CD1c-positive myeloid dendritic cell (primary cell): ENCODE results near the gene CLSTN1.
A peak's percentile ranks its signal among the peaks of the same experiment; 100 is the strongest.

Experiments
- DNase-seq: peaks from one replicate; pipeline ENCODE4 v3.0.0-alpha.2; 2016; ENCODE audit errors: extremely low spot score

The CLSTN1 gene

GRCh38 chr1:9850442-9851162 lies 26.8 kb upstream of the CLSTN1 start:
- DNase-seq, result no peak

DNA sequence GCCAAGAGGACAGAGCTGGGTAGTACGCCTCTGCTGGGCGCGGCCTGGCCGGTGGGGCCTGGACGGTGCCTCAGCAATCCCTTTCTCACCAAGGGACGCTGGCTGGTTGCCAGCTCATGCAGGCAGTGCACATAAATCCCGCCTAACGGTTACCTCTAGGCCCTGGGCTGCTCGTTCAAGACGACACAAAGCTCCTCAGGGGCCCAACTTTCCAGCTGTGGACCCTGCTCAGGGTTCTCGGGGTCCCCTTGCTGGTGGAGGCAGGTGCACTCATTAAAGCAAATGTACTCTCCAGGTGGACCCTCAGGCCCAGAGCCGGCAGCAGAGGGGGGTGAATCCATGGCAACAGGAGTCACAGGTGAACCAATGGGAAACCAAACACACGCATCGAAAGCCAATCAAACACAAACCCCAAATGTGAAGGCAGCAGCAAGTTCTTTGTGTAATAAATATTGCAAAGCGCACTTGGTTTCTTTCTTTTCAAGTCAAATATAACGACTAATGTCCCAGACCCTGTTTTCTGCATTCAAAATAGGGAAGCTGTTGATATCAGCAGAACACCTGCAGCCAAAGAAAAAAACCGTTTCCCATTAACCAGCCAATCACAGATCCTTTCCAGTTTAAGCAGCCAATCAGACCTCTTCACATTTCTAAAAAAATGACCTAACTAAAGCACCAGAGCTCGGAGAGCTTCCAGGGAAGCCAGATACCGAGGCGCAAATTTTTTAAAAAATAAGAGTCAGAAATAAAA lies 26.1 kb upstream of the CLSTN1 start:
- peak; percentile 24 for DNase-seq

DNA sequence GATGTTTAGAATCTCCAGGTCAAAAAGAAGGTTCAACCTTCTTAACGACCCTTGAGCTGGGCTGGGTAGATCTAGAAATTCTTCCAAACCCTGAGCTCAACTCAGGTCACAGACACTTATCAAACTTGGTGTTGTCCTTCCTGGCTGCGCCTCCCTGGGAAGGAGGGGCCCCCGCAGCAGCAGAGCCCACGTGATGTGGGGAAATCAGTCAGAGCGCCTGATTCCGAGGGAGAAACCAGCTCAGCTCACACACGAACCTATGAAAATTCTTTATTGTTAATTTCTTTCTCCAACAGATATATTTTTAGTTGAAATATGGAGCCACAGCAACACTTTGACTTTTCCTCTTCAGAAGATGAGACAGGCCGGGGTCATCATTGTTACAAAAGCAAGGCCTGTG lies 24.3 kb upstream of the CLSTN1 start:
- no peak for DNase-seq

- DNase-seq, result no peak
Measured at GRCh38 chr1:9847269-9847668, 23.5 kb upstream of the CLSTN1 start.

GRCh38 chr1:9846611-9847171 lies 22.9 kb upstream of the CLSTN1 start:
- DNase-seq, result no peak

- DNase-seq, result peak; percentile 18
Measured at GRCh38 chr1:9845914-9846313, 22.1 kb upstream of the CLSTN1 start.

GRCh38 chr1:9844756-9845155 lies 21.0 kb upstream of the CLSTN1 start:
- DNase-seq, result no peak

DNA sequence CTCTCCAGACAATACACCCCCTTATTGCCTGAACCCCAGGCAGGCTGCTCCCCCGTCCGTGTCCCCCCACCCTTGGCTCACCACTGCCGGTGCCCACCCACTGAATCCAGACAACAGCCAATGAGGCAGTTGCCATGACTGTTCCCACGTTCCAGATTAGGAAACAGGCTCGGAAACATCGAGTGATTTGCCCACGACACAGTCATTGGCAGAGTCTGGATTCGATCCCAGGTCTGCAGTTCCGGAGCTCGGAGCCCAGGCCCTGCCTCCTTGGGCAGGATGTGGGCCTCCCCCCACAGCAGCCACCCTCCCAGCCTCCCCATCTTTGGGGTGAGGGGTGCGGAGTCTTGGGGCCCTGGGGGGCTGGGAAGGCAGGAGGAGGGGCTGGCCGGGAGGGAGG lies 20.3 kb upstream of the CLSTN1 start:
- DNase-seq, result no peak

DNA sequence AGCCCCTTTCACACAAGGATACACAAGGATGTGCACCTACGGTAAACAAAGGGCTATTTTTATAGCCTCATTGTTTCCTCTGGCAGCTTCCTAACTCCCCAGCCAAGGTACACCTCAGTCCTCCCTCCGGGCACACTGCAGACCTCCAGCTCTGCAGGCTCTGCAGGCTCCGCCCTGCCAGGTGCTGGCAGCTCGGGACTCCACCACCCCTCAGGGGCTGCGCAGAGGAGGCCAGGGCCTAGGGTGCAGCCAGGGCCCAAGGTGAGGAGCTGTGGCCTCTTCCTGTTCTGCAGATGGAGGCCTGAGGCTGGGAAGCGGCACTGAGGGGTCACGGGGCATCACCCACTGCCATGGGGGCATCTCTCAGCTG lies 19.8 kb upstream of the CLSTN1 start:
- DNase-seq, result no peak

GRCh38 chr1:9842781-9843575 lies 19.2 kb upstream of the CLSTN1 start:
- no peak for DNase-seq

DNA sequence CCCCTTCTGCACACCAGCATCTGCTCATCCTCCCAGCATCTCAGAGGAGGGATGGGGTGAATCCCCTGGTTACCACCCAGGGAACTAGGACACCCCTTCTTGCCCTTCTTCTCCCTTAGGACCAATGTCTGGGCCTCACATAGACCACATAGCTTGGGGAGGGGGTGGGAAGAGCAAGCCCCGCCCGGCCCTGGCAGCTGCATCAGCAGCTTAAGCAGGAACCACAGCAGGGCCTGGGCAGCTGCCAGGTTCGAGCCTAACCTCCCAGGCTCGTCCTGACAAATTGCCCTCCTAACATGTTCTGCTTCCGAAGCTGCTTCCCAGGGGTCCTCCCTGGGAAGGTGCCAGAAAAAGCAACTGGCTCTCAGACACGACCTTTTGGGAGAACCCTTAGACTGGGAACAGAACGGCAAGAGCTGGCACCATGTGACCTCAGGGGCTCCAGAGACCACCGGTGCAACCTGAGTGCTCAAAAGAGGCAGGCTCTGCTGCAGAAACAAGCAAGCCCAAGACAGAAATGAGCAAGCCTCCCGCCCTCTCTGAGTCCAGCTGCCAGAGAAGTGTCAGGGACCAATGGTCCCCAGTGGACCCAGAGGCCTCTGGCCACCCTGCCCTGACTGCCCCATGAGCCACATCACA lies 18.4 kb upstream of the CLSTN1 start:
- DNase-seq, result no peak

DNA sequence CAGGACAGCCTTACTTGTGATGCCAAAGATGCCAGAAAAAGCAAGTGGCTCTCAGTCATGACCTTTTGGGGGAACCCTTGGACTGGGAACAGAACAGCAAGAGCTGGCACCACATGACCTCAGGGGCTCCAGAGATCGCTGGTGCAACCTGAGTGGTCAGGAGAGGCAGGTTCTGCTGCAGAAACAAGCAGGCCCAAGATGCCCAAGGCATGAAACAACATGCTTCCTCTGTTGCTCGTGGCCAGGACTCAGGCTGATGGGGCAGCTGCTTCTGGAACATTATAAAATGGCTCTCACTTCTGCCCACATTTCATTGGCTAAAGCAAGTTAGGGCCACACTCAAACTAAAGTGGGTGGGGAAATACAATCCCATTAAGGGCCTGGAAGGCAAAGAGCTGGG lies 17.7 kb upstream of the CLSTN1 start:
- DNase-seq, result no peak

- DNase-seq, result no peak
Measured at GRCh38 chr1:9840176-9840575, 16.4 kb upstream of the CLSTN1 start.

- DNase-seq, result no peak
Measured at GRCh38 chr1:9838946-9839345, 15.2 kb upstream of the CLSTN1 start.

DNA sequence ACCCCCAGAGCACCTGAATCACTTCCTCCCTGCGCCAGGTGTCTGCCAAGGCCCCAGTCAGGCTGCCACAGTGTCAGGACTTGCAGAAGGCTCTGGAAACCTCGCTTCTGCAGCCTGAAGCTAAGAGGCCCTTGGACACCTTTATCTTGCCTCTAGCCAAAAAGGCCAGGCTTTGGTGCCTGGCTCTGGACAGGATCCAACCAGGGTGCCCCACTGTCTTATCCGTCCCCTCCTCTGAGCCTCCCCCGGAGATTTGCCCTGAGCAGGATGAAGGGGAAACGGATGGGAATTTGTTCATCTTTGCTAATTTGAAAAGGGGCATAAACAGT lies 12.8 kb upstream of the CLSTN1 start:
- no peak for DNase-seq

DNA sequence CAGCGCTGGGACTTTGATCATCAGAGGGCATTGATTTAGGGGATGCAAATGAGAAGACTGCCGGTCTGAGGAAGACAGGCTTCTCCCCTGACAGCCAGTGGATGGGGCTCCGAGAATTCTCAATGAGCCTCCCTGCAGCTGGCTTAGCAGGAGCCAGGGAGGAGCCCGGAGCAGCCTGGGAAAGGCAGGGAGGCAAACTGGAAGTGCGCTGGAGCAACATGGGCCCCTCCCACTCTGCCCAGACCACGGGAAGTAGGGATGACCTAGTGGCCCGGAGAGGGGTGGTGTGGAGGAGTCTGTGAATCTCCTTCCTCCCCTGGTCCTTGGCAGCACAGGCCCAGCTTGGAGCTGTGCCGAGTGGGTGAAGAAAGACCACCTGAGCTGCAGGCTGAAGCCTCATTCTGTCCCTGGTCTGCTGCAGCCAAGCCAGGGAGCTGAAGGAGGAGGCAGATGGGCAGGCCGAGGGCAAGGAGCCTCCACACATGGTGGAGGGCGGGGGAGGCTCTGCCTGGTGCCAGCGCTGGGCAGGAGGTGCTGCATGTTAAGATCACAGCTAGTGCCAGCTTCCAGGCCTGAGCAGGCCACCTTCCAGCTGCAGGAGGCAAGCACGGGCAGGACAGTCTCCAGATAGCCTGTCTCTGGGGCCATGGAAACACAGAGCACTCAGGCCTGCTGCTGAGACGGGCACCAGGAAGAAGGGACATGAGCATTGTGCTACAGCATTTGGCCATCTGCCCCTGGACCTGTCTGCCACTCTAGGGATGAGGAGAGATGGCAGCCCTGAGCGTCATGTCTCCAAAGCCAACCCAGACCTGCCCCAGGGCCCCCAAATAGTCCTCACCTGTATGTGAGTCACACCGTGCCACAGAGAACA lies 12.2 kb upstream of the CLSTN1 start:
- DNase-seq, result no peak

GRCh38 chr1:9835404-9835757 lies 11.6 kb upstream of the CLSTN1 start:
- DNase-seq, result no peak

GRCh38 chr1:9833632-9834031 lies 9.9 kb upstream of the CLSTN1 start:
- peak; percentile 23 for DNase-seq

DNA sequence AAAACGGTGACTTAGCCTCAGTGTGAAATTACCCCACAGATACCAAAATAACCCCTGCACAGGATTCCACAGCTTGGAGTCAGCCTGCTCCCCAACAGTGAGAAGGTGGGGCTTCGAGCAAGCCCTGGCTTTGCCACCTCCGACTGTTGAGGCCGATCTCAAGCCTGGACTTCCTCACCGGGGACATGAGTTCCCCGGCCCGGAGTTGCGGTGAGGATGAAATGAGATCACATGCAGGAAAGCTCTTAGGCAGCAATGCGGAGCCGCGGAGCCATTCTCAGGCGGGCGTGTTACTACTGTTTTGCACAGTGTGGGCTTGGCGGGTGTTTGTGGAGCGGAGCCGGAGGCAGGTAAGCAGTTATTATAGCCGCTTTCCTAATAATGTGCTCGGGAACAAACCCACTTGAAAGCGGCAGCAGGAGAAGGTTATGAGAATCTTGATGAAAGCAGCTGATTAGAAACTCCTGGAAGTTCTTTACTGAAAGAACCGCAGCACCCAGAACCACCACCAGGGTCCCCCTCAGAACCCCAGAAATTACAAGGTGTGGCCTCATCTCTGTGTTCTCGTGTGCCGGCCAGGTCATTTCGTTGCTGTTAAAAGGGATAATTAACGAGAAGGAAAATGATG lies 3.9 kb upstream of the CLSTN1 start:
- peak; percentile 29 for DNase-seq

DNA sequence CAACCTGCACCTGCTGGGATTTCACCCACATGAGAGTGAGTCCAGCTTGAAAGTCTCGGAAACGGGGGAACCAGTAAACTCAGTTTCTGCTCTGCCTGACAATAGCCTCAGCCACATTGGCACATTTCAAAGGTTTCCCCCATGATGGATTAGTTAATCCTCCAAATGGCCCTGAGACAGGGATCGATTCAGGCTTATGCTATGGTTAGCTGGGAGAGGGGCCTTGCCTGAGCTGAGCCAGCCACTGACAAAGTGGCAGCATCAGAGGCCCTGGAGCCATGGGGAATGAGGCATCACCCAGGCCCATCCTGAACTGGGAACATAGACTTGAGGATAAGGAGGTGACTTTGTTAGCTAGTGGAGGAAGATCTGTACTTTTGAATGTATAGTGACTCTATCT lies 2.9 kb upstream of the CLSTN1 start:
- no peak for DNase-seq

- DNase-seq, result no peak
Measured at GRCh38 chr1:9826087-9826486, 2.3 kb upstream of the CLSTN1 start.
